Measurements from ENCODE around the gene METTL15.
"Not testable (repeated sequence)": the region's sequence is repeated elsewhere in the genome, so short reads cannot be mapped to it uniquely, and the experiment has no call there.

The METTL15 gene

GRCh38 chr11:28347371-28347770, 239.2 kb downstream of the METTL15 start:
- in situ Hi-C loops (cut with HindIII; ENCODE audit: low pct_ligation_motif_present, low sequenced_read_pairs) = no loop called here
- no peak for DNase-seq

DNA sequence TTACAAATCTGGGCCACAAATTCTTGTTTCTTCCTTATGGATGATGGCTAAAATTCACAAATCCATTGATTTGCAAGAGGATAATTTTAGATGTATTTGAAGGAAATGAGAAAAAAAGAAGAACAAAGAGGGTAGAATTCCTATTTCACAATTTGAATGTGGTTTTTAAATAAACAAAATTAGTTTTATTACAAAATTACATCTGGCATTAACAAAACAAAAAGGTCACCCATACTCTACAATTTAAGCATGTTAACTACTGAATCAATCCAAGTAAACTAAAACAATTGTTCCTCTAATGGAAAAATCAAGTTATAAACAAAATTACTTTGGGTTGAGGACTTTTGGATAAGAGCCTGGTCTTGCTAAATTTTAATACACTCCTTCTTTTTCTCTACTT, 242.0 kb downstream of the METTL15 start:
- no peak overlapping the region for H3K4me3 ChIP-seq (ENCODE audit: low read depth, low read length)
- in situ Hi-C loops (cut with HindIII; ENCODE audit: low pct_ligation_motif_present, low sequenced_read_pairs) = no loop called here
- no peak for DNase-seq
- no peaks in the 10 kb centered on the region for H3K36me3 ChIP-seq (replicated peaks)
- no peaks in the 10 kb centered on the region for H3K27me3 ChIP-seq (replicated peaks)
- TF ChIP-seq CTCF (IDR thresholded peaks at IDR 0.05; ENCODE audit: low read depth, low read length, missing control alignments) = no peak
- H3K27ac ChIP-seq = no peak overlapping the region

More at GRCh38 chr11:28347371-28347770, 239.2 kb downstream of the METTL15 start:
- no peak for TF ChIP-seq CTCF (IDR thresholded peaks at IDR 0.05; ENCODE audit: low read depth, low read length, missing control alignments)
- Histone ChIP-seq H3K27ac (no peak overlapping the region), H3K4me3 (ENCODE audit: low read depth, low read length) (no peak overlapping the region), H3K36me3 (replicated peaks) (no peaks in the 10 kb centered on the region), H3K27me3 (replicated peaks) (no peaks in the 10 kb centered on the region)

- H3K27ac ChIP-seq = no peak overlapping the region
- no peaks in the 10 kb centered on the region for H3K27me3 ChIP-seq (replicated peaks)
- H3K4me3 ChIP-seq (ENCODE audit: low read depth, low read length) = no peak overlapping the region
- in situ Hi-C loops (cut with HindIII; ENCODE audit: low pct_ligation_motif_present, low sequenced_read_pairs) = no loop called here
- no peak for DNase-seq
- no peaks in the 10 kb centered on the region for H3K36me3 ChIP-seq (replicated peaks)
- TF ChIP-seq CTCF (IDR thresholded peaks at IDR 0.05; ENCODE audit: low read depth, low read length, missing control alignments) = no peak
Observed at GRCh38 chr11:28353991-28354390, 245.8 kb downstream of the METTL15 start.

DNA sequence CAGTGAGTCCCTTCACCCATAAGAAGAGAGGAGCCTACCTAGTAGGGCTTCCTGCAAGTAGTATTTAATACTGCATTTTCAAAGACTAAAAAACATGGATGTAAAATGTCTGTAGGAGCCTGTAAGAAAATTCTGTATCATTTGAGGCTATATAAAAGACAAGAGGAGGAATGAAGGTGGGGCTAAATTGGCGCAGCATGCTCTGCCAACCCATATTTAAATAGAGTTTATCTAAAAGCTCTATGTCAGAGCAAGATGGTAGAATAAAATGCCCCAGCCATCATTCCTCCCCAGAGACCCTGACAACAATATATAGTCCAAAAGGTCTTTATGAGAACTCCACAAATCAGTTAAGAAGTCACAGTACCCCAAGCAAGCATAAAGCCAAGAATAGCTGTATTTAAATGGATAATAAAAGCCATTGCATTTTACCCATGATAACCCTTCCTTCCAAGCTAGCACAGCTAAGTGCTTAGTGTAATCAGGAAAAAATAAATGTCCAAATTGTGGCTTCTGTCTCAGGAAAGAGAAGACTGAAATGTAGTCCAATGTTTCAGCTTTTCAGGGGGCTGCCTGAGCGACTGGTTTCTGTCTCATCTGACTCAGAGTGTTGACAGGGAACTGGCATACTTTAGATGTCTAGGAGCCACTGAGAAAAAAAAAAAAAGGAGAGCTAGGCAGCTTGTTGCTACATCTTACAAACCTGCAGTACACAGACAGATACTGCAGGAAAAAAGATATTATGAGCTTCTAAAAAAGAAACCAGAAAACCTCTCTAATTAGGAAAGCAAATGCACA, 258.6 kb downstream of the METTL15 start:
- TF ChIP-seq CTCF (IDR thresholded peaks at IDR 0.05; ENCODE audit: low read depth, low read length, missing control alignments) = no peak
- in situ Hi-C loops (cut with HindIII; ENCODE audit: low pct_ligation_motif_present, low sequenced_read_pairs) = no loop called here
- Histone ChIP-seq H3K27me3 (replicated peaks) (no peaks in the 10 kb centered on the region), H3K36me3 (replicated peaks) (no peaks in the 10 kb centered on the region), H3K27ac (no peak overlapping the region), H3K4me3 (ENCODE audit: low read depth, low read length) (no peak overlapping the region)
- DNase-seq = peak; percentile 23

DNA sequence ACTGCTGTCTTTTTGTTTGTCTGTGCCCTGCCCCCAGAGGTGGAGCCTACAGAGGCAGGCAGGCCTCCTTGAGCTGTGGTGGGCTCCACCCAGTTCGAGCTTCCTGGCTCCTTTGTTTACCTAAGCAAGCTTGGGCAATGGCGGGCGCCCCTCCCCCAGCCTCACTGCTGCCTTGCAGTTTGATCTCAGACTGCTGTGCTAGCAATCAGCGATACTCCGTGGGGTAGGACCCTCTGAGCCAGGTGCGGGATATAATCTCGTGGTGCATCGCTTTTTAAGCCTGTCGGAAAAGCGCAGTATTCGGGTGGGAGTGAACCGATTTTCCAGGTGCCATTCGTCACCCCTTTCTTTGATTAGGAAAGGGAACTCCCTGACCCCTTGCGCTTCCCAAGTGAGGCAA, 269.9 kb downstream of the METTL15 start:
- H3K4me3 ChIP-seq (ENCODE audit: low read depth, low read length); in situ Hi-C loops (cut with HindIII; ENCODE audit: low pct_ligation_motif_present, low sequenced_read_pairs); H3K36me3 ChIP-seq (replicated peaks); DNase-seq; H3K27ac ChIP-seq; H3K27me3 ChIP-seq (replicated peaks): not testable (repeated sequence)
